Myocyte (in vitro differentiated cells): ENCODE results near the gene FEN1. TPM values are rescaled to one million over a fixed set of nuclear protein-coding genes. Genes with fewer than 3 reads are reported as not detected.
A peak's percentile ranks its signal among the peaks of the same experiment; 100 is the strongest.

Experiments
- DNase-seq: peaks from one replicate; pipeline ENCODE4 v3.0.0-alpha.2; 2012; ENCODE audit warnings: low read depth
- total RNA-seq: library from RNA; depleted of rRNA; stranded (reverse); fragments of >200 nt; gene quantifications from 2 replicates; pipeline ENCODE4 v1.2.3, GENCODE V29; 2014

The FEN1 gene
- total RNA-seq, 1 donor from 2014 or later, result 13.9 TPM

- no peak for DNase-seq
Observed at GRCh38 chr11:61793083-61793828, 545 bp downstream of the FEN1 start.

- DNase-seq, result no peak
Observed at GRCh38 chr11:61793829-61794204, 1.1 kb downstream of the FEN1 start.

- no peak for DNase-seq
Observed at GRCh38 chr11:61794579-61794978, 1.9 kb downstream of the FEN1 start.

- no peak for DNase-seq
Observed at GRCh38 chr11:61795459-61795858, 2.7 kb downstream of the FEN1 start.

- DNase-seq, result no peak
Observed at GRCh38 chr11:61795876-61796526, 3.3 kb downstream of the FEN1 start.

GRCh38 chr11:61797263-61797944 lies 4.7 kb downstream of the FEN1 start:
- peak; percentile 82 for DNase-seq

- DNase-seq, result no peak
Observed at GRCh38 chr11:61799665-61800284, 7.1 kb downstream of the FEN1 start.

GRCh38 chr11:61800331-61801281 lies 7.9 kb downstream of the FEN1 start:
- DNase-seq, result no peak

GRCh38 chr11:61802605-61803004 lies 9.9 kb downstream of the FEN1 start:
- DNase-seq, result no peak

- DNase-seq, result no peak
Observed at GRCh38 chr11:61803889-61804647, 11.4 kb downstream of the FEN1 start.

GRCh38 chr11:61805146-61805545 lies 12.4 kb downstream of the FEN1 start:
- DNase-seq, result no peak

- no peak for DNase-seq
Observed at GRCh38 chr11:61806785-61807184, 14.1 kb downstream of the FEN1 start.

- DNase-seq, result no peak
Observed at GRCh38 chr11:61810671-61811175, 18.0 kb downstream of the FEN1 start.

- no peak for DNase-seq
Observed at GRCh38 chr11:61811831-61812230, 19.1 kb downstream of the FEN1 start.

- no peak for DNase-seq
Observed at GRCh38 chr11:61812736-61813411, 20.2 kb downstream of the FEN1 start.

- DNase-seq, result peak; percentile 63
Observed at GRCh38 chr11:61814247-61814957, 21.7 kb downstream of the FEN1 start.

- peak; percentile 98 for DNase-seq
Observed at GRCh38 chr11:61814958-61815789, 22.5 kb downstream of the FEN1 start.
